HL-60 (cell line): ENCODE measurements around the gene IFT80.

Experiments used
- DNase-seq, 2 experiments: peaks; one replicate each; pipeline ENCODE4 v3.0.0-alpha.2; 2010 to 2020; ENCODE audit warnings: low read depth in 1 of 2, low spot score in 1 of 2
- H3K27ac ChIP-seq: fragments of 250-450 bp; sonication (Bioruptor Pico); replicated peaks from 2 replicates; pipeline ENCODE4 v1.5.1; 2020; ENCODE audit warnings: mild to moderate bottlenecking, moderate library complexity
- H3K27me3 ChIP-seq: fragments of 250-450 bp; sonication (Bioruptor Pico); 2 replicates; pipeline ENCODE4 v1.5.1; 2021; ENCODE audit warnings: mild to moderate bottlenecking, moderate library complexity; ENCODE audit not compliant: insufficient read depth, poor library complexity, severe bottlenecking
- H3K4me3 ChIP-seq: replicated peaks from 2 replicates; pipeline ENCODE4 v1.5.1; 2011; ENCODE audit warnings: mild to moderate bottlenecking, control low read depth, low read length; ENCODE audit not compliant: insufficient read depth
- GABPA ChIP-seq: IDR thresholded peaks from 2 replicates; pipeline ENCODE4 v1.6.1; 2012; ENCODE audit warnings: low read depth
- POLR2AphosphoS5 ChIP-seq: IDR thresholded peaks from 2 replicates; pipeline ENCODE4 v1.6.1; 2012; ENCODE audit warnings: low read depth
- SPI1 ChIP-seq: IDR thresholded peaks from 2 replicates; pipeline ENCODE4 v1.6.1; 2012; ENCODE audit warnings: low read depth, mild to moderate bottlenecking, borderline replicate concordance
- long read RNA-seq: library from polyadenylated mRNA; unstranded; transcript quantifications from one replicate; pipeline ENCODE4 v2.0.0, GENCODE V29; 2020
- TF ChIP-seq, protein P1 (sequence below): IDR thresholded peaks from one replicate; pipeline ENCODE4 v1.5.1; 2011; ENCODE audit warnings: low read length, control low read depth, inconsistent platforms; ENCODE audit not compliant: insufficient read depth
- TF ChIP-seq, protein P2 (sequence below): IDR thresholded peaks from 2 replicates; pipeline ENCODE4 v1.6.1; 2012; ENCODE audit warnings: low read depth; ENCODE audit not compliant: insufficient replicate concordance

IFT80 gene
- long read RNA-seq, full-length matches to known transcripts, result 44 of 74 reads
- long read RNA-seq, partial matches to known transcripts, result 3 of 74 reads
- long read RNA-seq, other reads (novel, unspliced or antisense), result 27 of 74 reads

- Histone ChIP-seq H3K4me3 (peak within 1 kb of the TSS; percentile 52), H3K27me3 (no peaks in the 10 kb centered on the region), H3K27ac (peak within 1 kb of the TSS; percentile 98)
- TF ChIP-seq, protein P1, sequence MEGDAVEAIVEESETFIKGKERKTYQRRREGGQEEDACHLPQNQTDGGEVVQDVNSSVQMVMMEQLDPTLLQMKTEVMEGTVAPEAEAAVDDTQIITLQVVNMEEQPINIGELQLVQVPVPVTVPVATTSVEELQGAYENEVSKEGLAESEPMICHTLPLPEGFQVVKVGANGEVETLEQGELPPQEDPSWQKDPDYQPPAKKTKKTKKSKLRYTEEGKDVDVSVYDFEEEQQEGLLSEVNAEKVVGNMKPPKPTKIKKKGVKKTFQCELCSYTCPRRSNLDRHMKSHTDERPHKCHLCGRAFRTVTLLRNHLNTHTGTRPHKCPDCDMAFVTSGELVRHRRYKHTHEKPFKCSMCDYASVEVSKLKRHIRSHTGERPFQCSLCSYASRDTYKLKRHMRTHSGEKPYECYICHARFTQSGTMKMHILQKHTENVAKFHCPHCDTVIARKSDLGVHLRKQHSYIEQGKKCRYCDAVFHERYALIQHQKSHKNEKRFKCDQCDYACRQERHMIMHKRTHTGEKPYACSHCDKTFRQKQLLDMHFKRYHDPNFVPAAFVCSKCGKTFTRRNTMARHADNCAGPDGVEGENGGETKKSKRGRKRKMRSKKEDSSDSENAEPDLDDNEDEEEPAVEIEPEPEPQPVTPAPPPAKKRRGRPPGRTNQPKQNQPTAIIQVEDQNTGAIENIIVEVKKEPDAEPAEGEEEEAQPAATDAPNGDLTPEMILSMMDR, result no peak
- TF ChIP-seq POLR2AphosphoS5, result peak; percentile 72; the same call in 1 of the 2 replicates
- peak; percentile 88 to 96 for DNase-seq
Observed at GRCh38 chr3:160399125-160400029, at the start of gene IFT80, which contains the start of gene SMC4. IFT80 (minus strand) TSS chr3:160399225; CDS start chr3:160384600, 14,625 bp downstream. SMC4 (plus strand) TSS chr3:160399650; CDS start chr3:160400827, 1,177 bp downstream.

GRCh38 chr3:160447544-160447943 is 48.5 kb upstream of the IFT80 start:
- TF ChIP-seq GABPA (no peak), POLR2AphosphoS5 (no peak), SPI1 (no peak)
- TF ChIP-seq, protein P1, result no peak
- TF ChIP-seq, protein P2, sequence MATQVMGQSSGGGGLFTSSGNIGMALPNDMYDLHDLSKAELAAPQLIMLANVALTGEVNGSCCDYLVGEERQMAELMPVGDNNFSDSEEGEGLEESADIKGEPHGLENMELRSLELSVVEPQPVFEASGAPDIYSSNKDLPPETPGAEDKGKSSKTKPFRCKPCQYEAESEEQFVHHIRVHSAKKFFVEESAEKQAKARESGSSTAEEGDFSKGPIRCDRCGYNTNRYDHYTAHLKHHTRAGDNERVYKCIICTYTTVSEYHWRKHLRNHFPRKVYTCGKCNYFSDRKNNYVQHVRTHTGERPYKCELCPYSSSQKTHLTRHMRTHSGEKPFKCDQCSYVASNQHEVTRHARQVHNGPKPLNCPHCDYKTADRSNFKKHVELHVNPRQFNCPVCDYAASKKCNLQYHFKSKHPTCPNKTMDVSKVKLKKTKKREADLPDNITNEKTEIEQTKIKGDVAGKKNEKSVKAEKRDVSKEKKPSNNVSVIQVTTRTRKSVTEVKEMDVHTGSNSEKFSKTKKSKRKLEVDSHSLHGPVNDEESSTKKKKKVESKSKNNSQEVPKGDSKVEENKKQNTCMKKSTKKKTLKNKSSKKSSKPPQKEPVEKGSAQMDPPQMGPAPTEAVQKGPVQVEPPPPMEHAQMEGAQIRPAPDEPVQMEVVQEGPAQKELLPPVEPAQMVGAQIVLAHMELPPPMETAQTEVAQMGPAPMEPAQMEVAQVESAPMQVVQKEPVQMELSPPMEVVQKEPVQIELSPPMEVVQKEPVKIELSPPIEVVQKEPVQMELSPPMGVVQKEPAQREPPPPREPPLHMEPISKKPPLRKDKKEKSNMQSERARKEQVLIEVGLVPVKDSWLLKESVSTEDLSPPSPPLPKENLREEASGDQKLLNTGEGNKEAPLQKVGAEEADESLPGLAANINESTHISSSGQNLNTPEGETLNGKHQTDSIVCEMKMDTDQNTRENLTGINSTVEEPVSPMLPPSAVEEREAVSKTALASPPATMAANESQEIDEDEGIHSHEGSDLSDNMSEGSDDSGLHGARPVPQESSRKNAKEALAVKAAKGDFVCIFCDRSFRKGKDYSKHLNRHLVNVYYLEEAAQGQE, result no peak
- Histone ChIP-seq H3K4me3 (no peak overlapping the region), H3K27ac (no peak overlapping the region), H3K27me3 (no peaks in the 10 kb centered on the region)
- no peak for DNase-seq

GRCh38 chr3:160446522-160447056 is 47.6 kb upstream of the IFT80 start:
- Histone ChIP-seq H3K27ac (no peak overlapping the region), H3K4me3 (no peak overlapping the region), H3K27me3 (no peaks in the 10 kb centered on the region)
- DNase-seq, result no peak
- TF ChIP-seq POLR2AphosphoS5, result no peak
- TF ChIP-seq SPI1, result no peak
- TF ChIP-seq, protein P1, result no peak
- TF ChIP-seq, protein P2, result no peak
- no peak for TF ChIP-seq GABPA
